AG10803 (cell line): ENCODE results near the gene VTN.

Source experiments
- DNase-seq: peaks from one replicate; pipeline ENCODE4 v3.0.0; 2010; ENCODE audit warnings: low read depth
- H3K4me3 ChIP-seq: 2 replicates; pipeline ENCODE4 v1.5.1; 2011; ENCODE audit warnings: mild to moderate bottlenecking, low read length, control low read depth
- CTCF ChIP-seq: conservative IDR thresholded peaks from 2 replicates; pipeline ENCODE4 v1.5.1; 2011; ENCODE audit warnings: mild to moderate bottlenecking, low read length, control low read depth, inconsistent platforms

Gene VTN

GRCh38 chr17:28347261-28347891 lies 22.7 kb downstream of the VTN start:
- TF ChIP-seq CTCF, result no peak
- peak; percentile 94 for DNase-seq
- no peak overlapping the region for H3K4me3 ChIP-seq

- no peak overlapping the region for H3K4me3 ChIP-seq
- TF ChIP-seq CTCF, result peak; percentile 43
- no peak for DNase-seq
Observed at GRCh38 chr17:28346746-28347246, 23.3 kb downstream of the VTN start.

- TF ChIP-seq CTCF, result no peak
- no peak overlapping the region for H3K4me3 ChIP-seq
- no peak for DNase-seq
Observed at GRCh38 chr17:28346199-28346580, 23.9 kb downstream of the VTN start.

GRCh38 chr17:28345419-28346198 lies 24.5 kb downstream of the VTN start:
- DNase-seq, result peak; percentile 23
- no peak overlapping the region for H3K4me3 ChIP-seq
- no peak for TF ChIP-seq CTCF

- no peak for DNase-seq
- no peak for TF ChIP-seq CTCF
Observed at GRCh38 chr17:28344435-28344901, 25.6 kb downstream of the VTN start.

GRCh38 chr17:28344011-28344410 lies 26.1 kb downstream of the VTN start:
- no peak for TF ChIP-seq CTCF
- no peak overlapping the region for H3K4me3 ChIP-seq
- DNase-seq, result no peak

More at GRCh38 chr17:28344435-28344901, 25.6 kb downstream of the VTN start:
- no peak overlapping the region for H3K4me3 ChIP-seq
